Right cardiac atrium (tissue), 5 donors: ENCODE measurements around the gene LAMB1. TPM values are rescaled to one million over a fixed set of nuclear protein-coding genes. Genes with fewer than 3 reads are reported as not detected.
A peak's percentile ranks its signal among the peaks of the same experiment; 100 is the strongest.

Source experiments
- ATAC-seq, 2 donors: fragments of 200-7000 bp; cut with Tn5 transposase; one replicate each; pipeline versions ENCODE4 v1.8.0 to v1.9.1; 2020; ENCODE audit warnings: moderate library complexity in 2 of 2, mild to moderate bottlenecking in 1 of 2
- DNase-seq, 3 donors: peaks; one replicate each; pipeline ENCODE4 v3.0.0-alpha.2; 2020
- H3K27ac ChIP-seq: one replicate; pipeline ENCODE4 v1.5.1; 2013; ENCODE audit warnings: mild to moderate bottlenecking, low read length, control low read depth, moderate library complexity
- H3K27me3 ChIP-seq: one replicate; pipeline ENCODE4 v1.6.1; 2013; ENCODE audit not compliant: control insufficient read depth, insufficient read depth
- H3K4me1 ChIP-seq: one replicate; pipeline ENCODE4 v1.6.1; 2013; ENCODE audit warnings: low read length; ENCODE audit not compliant: control insufficient read depth, insufficient read depth
- H3K4me3 ChIP-seq: one replicate; pipeline ENCODE4 v1.5.1; 2013; ENCODE audit warnings: low read length, control low read depth
- H3K9me3 ChIP-seq: one replicate; pipeline ENCODE4 v1.6.1; 2013; ENCODE audit warnings: low read length; ENCODE audit not compliant: control insufficient read depth
- WGBS: extraction: QIAGEN DNeasy Blood & Tissue Kit; methylation state at CpG from one replicate; pipeline ENCODE4 v1.1.7; 2013; 5-methylcytosine and 5-hydroxymethylcytosine counted together
- intact Hi-C, 4 donors: fragments of 100-400 bp; cut with DNase I; formaldehyde crosslinking; loops; one replicate each; pipeline versions ENCODE4 v1.11.0 to v1.14.0; 2022 to 2023
- polyA plus RNA-seq: library from polyadenylated mRNA; stranded (reverse); fragments of 200-250 nt; gene quantifications from one replicate; pipeline ENCODE4 v1.2.3, GENCODE V29; 2013
- total RNA-seq, 4 donors: library from RNA; stranded (reverse); fragmentation: NEBNext Ultra II Directional; extraction: Animal tissue kit (Norgen Biotek cat#: 25700); gene quantifications; one replicate each; pipeline ENCODE4 v1.2.1, GENCODE V29; 2021
- donor health status: healthy with polysubstance abuse.
- donor health status: DM: no; HTN: yes; CAD: no.
- donor health status: DM: no; HTN: no; CAD: no.
- donor health status: DM: no; HTN: yes; CAD: no; lungs with severe emphysema.
- donor health status: DM: yes; HTN: yes; CAD: no.

Gene LAMB1
- total and polyA plus RNA-seq, 5 donors, result 42.1 to 110 (median 49.9) TPM

DNA sequence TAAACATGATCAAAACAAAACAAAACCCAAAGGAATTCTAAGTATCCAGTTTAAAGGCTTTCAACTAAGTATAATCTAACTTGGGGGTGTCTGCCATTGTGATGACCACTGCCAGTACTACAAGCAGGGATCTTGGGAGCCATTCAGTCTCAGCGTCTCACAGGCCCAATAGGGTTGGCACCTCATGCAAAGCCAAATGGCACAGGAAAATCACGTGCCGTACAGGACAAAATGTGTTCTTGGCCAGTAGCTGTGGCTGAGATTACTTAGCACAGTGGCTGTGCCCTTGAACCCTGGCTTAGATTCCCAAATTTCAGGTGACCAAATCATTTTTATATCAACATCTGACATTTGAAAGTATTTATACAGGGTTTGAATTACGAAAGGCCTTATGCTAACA lies 62.0 kb downstream of the LAMB1 start:
- Histone ChIP-seq H3K27me3 (no peaks in the 10 kb centered on the region), H3K9me3 (no peaks in the 10 kb centered on the region), H3K4me3 (no peak overlapping the region), H3K27ac (no peak overlapping the region), H3K4me1 (peaks cover 12% of the 10 kb centered on the region)
- DNase-seq, result no peak
- ATAC-seq, result no peak
- 78% methylated on average over 4 of the region's 4 CpGs for WGBS
- intact Hi-C loops, result no loop called here

DNA sequence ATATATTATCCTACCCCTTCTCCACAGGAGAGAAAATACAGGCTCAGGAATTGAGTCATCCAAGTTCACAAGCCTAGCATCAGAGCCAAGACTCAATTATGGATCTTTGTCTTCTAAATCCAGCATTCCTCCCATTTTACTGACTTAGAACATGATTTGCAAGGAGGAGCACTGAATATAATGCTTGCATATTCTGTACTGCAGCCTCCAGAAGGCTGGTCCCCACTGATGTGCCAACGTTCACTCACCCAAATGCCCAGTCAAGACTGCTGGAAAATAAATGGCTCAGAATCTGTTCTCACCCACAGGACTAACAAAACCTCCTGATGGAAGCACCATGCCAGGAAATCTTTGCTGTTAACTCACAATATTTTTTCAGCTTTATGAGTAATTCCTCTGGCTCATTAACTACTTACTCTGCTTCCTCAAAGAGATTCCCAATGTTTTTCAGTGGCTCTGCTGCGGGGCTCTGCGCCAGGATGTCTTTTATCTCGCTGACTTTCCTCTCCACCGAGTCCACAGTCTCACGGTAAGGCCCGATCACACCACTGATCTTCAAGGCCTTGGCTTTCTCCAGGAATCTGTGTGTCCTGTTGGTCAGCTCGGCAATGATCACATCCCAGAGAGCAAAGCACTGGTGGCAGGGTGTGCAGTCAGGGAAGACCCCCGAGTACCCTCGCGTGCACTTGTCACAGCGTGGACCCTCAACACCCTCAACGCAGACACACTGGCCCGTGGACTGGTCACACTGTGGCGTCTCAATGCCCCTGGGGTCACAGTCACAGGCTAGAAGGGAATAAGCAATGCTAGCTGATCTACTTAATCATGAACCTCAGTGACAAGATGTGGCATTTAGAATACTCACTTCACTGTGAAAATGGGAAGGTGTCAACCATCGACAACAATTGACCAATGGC lies 63.1 kb downstream of the LAMB1 start:
- Histone ChIP-seq H3K27me3 (no peaks in the 10 kb centered on the region), H3K9me3 (no peaks in the 10 kb centered on the region), H3K4me3 (no peak overlapping the region), H3K4me1 (peaks cover 12% of the 10 kb centered on the region), H3K27ac (peak overlapping the region; percentile 62)
- intact Hi-C loops, result loop anchor here in 1 of 4 donors (10.0 kb wide), 1 partner anchor 65 kb away; the partner anchor contains the start of gene LAMB1
- ATAC-seq, result peak; percentile 72 to 91
- DNase-seq, result peak; percentile 84 to 92 (median 85)
- 58% methylated on average over 16 of the region's 16 CpGs for WGBS

DNA sequence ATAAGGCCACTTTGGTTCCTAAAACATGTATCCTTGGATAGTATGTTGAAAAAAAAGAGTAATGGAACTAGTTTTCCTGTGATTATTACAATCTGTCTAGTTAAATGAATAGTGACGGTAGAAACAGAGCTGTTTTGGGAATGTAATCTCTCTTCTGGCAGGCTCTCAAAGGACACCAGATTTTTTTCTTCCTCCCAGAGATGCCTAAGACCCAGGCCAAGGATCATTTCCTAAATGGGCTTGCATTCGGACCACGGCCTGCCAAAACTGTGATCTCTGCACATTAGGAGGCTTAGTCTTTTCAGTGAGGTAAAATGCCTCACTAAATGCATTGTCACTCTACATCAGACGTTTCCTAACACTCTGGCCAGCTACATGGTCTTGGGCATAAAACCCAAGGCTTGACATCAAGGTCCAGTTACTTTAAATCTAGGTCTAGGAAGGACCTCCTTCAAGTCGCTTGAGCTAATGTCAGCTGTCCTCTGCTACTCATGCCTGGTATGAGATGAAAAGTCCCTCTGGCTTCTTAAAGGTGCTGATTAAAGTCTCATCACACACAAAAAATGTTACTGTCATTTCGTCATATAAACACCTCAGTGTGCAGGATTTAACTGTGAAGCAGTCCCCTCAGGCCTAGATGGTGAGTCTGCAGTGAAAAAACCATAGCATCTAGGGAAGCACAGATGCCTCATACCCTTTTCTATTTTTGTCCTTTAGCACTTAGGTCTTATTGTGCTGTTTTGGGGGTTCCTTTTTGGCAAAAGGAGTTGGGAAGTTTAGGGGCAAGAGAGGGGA lies 64.3 kb downstream of the LAMB1 start:
- Histone ChIP-seq H3K9me3 (no peaks in the 10 kb centered on the region), H3K4me3 (no peak overlapping the region), H3K4me1 (peaks cover 12% of the 10 kb centered on the region), H3K27ac (peak overlapping the region; percentile 48), H3K27me3 (no peaks in the 10 kb centered on the region)
- WGBS, result 40% methylated on average over 6 of the region's 6 CpGs
- DNase-seq (peak in 2 of 3 donors; percentile 63 to 77), ATAC-seq (peak; percentile 74 to 75)
- intact Hi-C loops, result loop anchor here in 1 of 4 donors (10.0 kb wide), 1 partner anchor 66 kb away; the partner anchor contains the start of gene LAMB1

DNA sequence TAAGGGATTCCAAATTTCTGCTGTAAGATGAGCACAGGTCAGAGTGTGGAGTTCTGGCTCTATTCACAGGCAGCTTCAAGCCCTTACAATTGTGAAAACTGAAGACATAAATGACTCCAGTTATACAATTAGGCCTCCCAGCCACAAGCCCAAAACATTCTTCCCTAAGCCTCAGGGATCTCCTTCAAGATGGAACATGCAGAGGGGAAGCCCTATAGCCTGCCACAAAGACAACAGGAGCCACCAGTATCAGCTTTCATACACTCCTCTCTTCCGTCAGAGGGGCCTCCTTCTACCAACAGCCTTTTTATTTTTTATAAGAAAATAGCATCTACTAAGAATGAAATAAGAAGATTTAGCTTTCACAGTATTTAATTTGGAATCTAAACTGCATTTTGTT lies 65.4 kb downstream of the LAMB1 start:
- H3K27ac ChIP-seq, result no peak overlapping the region
- ATAC-seq (no peak), DNase-seq (no peak)
- intact Hi-C loops, result loop anchor here in 1 of 4 donors (10.0 kb wide), 1 partner anchor 67 kb away; the partner anchor contains the start of gene LAMB1
- no peaks in the 10 kb centered on the region for H3K27me3 ChIP-seq
- 74% methylated on average over 1 of the region's 1 CpG for WGBS
- no peaks in the 10 kb centered on the region for H3K9me3 ChIP-seq
- H3K4me3 ChIP-seq, result no peak overlapping the region
- H3K4me1 ChIP-seq, result peaks cover 12% of the 10 kb centered on the region

DNA sequence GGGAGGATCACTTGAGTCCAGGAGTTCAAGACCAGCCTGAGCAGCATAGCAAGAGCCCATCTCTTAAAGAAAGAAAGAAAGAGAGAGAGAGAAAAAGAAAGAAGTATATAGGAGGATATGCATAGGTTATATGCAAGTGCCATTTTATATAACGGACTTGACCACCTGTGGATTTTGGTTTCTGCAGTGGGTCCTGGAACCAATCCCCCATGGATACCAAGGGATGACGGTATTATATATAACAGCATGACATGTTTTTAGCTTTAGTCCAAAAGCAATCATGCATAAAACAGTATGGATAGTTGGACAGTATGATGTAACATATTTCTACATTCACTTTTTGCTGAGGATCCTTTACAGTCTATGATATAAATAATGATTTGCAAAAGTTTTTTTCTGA lies 66.6 kb downstream of the LAMB1 start:
- WGBS, result 95% methylated on average over 2 of the region's 2 CpGs
- DNase-seq (no peak), ATAC-seq (no peak)
- intact Hi-C loops, result loop anchor here in 1 of 4 donors (10.0 kb wide), 1 partner anchor 68 kb away; the partner anchor contains the start of gene LAMB1
- Histone ChIP-seq H3K27ac (no peak overlapping the region), H3K4me3 (no peak overlapping the region), H3K4me1 (peaks cover 12% of the 10 kb centered on the region), H3K9me3 (no peaks in the 10 kb centered on the region), H3K27me3 (no peaks in the 10 kb centered on the region)

DNA sequence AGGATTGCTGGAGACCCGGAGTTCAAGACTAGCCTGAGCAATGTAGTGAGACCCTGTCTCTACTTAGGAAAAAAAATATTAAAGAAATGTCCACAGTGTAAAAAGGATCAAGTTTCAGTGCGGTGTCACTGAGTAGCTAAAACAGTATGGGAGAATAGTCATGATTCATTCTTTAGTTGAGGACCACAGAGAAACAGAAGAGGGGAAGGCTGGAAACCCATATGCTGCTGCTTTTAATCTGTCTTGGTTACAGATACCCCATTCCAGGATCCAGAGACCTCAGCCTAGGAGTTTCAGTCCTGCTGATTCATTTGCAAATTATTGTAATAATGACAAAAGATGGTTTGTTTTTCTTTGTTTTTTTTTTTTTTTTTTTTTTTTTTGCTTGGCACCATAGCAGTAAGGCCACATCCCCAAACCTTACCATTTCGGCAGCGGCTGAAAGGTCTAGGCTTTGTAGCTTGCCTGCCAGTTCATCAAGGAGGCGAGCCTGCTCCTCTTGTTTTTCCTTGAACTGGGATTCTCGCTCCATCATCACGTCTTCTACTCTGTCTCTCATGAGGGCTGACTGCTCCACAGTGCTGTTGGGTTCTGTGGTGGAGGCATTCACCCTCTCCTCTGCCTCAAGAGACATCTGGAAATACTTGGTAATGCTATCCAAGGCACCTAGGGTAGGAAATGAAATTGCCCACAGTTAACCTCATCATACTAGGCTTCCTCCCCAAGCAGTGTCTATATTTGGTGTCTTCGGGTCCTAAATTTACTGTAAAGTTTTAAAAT lies 67.8 kb downstream of the LAMB1 start:
- peaks cover 8% of the 10 kb centered on the region for H3K4me1 ChIP-seq
- WGBS, result 85% methylated on average over 8 of the region's 8 CpGs
- ATAC-seq, result no peak
- DNase-seq, result no peak
- no peaks in the 10 kb centered on the region for H3K27me3 ChIP-seq
- no peaks in the 10 kb centered on the region for H3K9me3 ChIP-seq
- no peak overlapping the region for H3K27ac ChIP-seq
- intact Hi-C loops, result loop anchor here in 1 of 4 donors (10.0 kb wide), 1 partner anchor 70 kb away; the partner anchor contains the start of gene LAMB1
- no peak overlapping the region for H3K4me3 ChIP-seq

DNA sequence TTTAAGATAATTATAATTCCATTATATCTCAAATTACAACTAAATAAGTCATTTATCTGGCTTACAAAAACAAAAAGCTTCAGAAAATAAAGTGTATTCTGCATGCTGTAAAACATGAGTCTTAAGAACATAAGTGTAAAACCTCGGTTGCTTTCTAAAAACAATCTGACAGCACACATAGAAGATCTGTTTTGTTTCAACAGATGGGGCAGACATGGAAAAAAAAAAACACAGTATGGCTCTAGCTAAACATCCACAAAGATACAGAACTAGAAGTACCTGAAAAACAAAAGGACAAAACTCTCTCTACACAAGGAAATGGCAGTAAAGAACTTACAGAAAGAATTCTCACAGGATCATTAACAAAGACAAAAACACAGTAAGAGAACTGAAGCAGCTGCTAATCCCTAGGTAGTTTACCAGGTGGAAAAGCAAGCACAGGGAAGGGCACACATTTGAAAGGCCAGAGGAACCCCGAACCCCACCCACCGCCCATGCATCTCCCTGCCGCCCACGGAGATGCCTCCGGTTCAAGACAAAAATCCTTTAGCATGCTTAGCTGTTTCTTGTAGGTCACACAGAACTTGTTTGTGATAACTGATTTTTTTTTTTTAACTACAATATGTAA lies 69.5 kb downstream of the LAMB1 start:
- H3K4me3 ChIP-seq, result no peak overlapping the region
- no peak for ATAC-seq
- no peak overlapping the region for H3K27ac ChIP-seq
- no peak for DNase-seq
- H3K4me1 ChIP-seq, result peaks cover under 1% of the 10 kb centered on the region
- intact Hi-C loops, result loop anchor here in 1 of 4 donors (10.0 kb wide), 1 partner anchor 71 kb away; the partner anchor contains the start of gene LAMB1
- 62% methylated on average over 6 of the region's 6 CpGs for WGBS
- no peaks in the 10 kb centered on the region for H3K9me3 ChIP-seq
- H3K27me3 ChIP-seq, result no peaks in the 10 kb centered on the region

DNA sequence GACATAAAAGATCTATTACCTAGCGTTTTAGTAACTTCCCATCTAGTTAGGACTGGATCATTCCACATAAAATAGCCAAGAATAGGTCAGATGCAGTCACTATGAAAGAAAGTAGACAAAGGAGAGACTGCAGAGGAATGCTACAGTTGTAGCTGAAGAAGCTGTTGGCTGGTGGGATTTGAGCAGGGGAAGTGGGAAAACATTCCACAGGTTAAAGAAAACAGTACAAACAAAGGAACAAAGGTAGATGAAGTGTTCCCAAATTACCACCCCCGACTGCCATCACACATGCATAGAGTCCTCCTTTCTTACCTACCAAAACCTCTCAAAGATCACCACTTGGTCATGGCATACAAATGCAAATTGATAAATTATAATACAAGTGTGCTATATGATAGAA lies 70.2 kb downstream of the LAMB1 start:
- intact Hi-C loops, result loop anchor here in 1 of 4 donors (10.0 kb wide), 1 partner anchor 72 kb away; the partner anchor contains the start of gene LAMB1
- DNase-seq (no peak), ATAC-seq (no peak)
- Histone ChIP-seq H3K27me3 (no peaks in the 10 kb centered on the region), H3K4me1 (no peaks in the 10 kb centered on the region), H3K9me3 (no peaks in the 10 kb centered on the region), H3K4me3 (no peak overlapping the region), H3K27ac (no peak overlapping the region)
- WGBS, result 61% methylated on average over 2 of the region's 2 CpGs

DNA sequence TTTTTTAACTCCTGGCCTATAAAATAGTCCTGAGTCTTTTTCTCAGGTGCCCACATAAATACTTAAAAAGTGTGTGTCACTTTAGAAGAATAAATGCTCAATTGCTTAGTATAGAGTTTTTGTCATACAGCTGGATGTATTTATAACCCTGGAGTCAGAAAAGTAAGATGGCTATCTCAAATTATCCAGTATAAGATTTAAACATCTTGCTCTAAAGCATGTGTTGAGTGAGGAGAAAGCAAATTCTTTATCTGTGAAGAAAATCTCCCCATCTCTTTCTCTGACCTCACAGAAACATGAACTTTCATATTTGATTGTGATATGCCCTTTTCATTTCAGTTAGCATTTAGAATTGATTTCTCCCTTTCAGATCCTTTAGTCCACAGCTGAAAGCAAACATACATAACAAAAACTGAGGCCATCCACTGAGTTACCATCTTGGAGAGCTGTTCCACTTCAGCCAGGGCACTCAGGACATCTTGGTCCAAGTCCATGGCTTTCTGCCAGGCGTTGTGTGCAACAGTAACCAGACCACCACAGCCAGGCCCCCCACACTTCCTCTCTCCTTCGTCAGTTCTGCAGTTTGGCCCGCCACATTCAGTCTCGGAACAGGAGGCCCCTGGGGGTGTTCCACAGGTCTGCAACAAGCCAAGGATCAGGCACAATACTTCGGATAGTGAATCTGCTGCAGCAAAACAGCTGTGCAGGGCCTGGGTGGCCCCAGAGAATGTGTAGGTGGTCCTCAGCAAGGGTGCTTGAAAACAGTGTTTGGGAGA lies 71.0 kb downstream of the LAMB1 start:
- no peak overlapping the region for H3K27ac ChIP-seq
- no peak overlapping the region for H3K4me3 ChIP-seq
- peak; percentile 29 to 36 for ATAC-seq
- H3K4me1 ChIP-seq, result no peaks in the 10 kb centered on the region
- no peaks in the 10 kb centered on the region for H3K27me3 ChIP-seq
- intact Hi-C loops, result loop anchor here in 1 of 4 donors (10.0 kb wide), 1 partner anchor 73 kb away; the partner anchor contains the start of gene LAMB1
- 33% methylated on average over 5 of the region's 5 CpGs for WGBS
- peak in 2 of 3 donors; percentile 45 to 77 for DNase-seq
- H3K9me3 ChIP-seq, result no peaks in the 10 kb centered on the region
